Measurements from ENCODE around the gene RGP1. TPM values are rescaled to one million over a fixed set of nuclear protein-coding genes. Genes with fewer than 3 reads are reported as not detected.

RGP1 gene, protein sequence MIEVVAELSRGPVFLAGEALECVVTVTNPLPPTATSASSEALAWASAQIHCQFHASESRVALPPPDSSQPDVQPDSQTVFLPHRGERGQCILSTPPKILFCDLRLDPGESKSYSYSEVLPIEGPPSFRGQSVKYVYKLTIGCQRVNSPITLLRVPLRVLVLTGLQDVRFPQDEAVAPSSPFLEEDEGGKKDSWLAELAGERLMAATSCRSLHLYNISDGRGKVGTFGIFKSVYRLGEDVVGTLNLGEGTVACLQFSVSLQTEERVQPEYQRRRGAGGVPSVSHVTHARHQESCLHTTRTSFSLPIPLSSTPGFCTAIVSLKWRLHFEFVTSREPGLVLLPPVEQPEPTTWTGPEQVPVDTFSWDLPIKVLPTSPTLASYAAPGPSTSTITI
- total RNA-seq = 9.5 and 13.0 TPM in 2 replicates

DNA sequence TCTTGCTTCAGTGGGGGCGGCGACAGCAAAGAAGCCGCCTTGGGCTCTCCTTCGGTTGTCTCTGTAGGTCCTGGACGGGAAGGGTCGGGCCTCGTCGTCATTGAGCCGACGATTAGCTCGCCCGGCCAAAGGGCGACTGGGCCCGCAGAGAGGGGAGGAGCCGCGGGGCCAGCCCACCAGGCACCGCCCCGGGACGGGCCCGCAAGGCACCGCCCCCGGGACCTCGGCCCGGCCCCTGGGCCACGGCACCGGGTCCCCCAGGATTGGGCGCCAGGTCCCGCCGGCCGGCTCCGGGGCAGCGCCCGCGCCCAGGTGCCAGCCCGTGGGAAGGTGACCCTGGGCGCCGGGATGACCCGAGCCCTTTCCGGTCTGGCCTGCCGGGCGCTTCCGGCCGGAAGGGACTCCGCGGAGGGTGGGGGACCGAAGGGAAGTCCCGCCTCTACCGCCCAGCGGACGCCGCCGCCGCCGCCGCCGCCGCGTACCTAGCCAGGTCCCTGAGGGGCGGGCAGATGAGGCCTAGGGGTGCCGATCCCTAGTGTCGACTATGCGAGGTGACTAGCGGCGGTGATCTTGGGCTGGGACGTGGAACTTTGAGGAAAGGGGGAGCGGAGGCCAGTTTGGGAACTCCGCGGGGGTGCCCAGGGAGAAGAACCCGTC, at the start of gene RGP1, which contains the start of gene GBA2:
RGP1 (plus strand) TSS at position 430 of the 657 bp plus-strand sequence. CDS start 469 bp downstream, outside the sequence.
GBA2 (minus strand) TSS at position 371 of the 657 bp plus-strand sequence. CDS start 524 bp downstream, outside the sequence.

DNA sequence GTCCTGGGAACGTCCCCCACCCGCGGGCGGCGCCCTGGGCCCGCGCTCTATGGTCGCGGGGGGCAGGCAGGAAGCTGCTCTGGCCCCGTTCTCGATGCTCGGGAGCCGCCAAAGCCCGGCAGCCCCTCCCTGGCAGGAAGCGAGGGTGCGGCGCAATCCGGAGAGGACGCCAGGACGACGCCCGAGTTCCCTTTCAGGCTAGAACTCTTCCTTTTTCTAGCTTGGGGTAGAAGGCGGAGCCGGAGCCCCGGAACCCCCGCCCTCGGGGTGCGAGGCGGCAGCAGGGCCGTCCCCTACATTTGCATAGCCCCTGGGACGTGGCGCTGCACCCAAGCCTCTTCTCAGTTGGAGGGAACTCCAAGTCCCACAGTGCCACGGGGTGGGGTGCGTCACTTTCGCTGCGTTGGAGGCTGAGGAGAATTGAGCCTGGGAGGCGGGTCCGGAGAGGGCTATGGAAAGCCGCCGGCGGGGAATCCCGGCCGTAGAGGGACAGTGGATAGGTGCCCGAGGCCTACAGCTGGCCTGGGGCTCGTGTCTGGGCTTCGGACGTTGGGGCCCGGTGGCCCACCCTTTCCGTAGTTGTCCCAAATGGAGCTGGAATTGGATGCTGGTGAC, 16.8 kb upstream of the RGP1 start, which contains the start of the genes CREB3 and TLN1:
CREB3 (plus strand) TSS at position 482 of the 615 bp plus-strand sequence; CDS start at position 589, 107 bp downstream.
TLN1 (minus strand) TSS at position 11 of the 615 bp plus-strand sequence. CDS start 6,501 bp downstream, outside the sequence.

DNA sequence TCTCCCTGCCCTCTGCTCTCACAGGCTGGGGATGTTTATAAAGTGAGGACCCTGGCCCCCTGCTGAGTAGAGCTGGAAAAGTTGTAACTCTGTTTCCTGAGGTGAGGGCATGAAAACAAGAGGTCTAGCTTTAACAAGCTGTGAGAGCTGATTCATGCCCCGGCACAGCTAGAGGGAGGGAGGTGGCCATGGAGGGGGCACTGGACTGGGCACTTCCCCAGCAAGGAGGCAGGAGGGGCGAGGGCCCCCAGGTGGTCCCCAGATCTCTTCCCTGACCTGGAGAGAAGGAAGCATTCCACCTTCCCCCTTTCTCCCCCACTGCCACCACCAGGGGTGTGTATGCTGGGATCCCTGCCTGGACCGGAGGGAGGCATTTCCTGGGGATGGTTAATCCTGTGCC, 5.2 kb downstream of the RGP1 start, which contains the start of gene MSMP:
MSMP (minus strand) TSS at position 13 of the 400 bp plus-strand sequence. CDS start 147 bp downstream, outside the sequence.

DNA sequence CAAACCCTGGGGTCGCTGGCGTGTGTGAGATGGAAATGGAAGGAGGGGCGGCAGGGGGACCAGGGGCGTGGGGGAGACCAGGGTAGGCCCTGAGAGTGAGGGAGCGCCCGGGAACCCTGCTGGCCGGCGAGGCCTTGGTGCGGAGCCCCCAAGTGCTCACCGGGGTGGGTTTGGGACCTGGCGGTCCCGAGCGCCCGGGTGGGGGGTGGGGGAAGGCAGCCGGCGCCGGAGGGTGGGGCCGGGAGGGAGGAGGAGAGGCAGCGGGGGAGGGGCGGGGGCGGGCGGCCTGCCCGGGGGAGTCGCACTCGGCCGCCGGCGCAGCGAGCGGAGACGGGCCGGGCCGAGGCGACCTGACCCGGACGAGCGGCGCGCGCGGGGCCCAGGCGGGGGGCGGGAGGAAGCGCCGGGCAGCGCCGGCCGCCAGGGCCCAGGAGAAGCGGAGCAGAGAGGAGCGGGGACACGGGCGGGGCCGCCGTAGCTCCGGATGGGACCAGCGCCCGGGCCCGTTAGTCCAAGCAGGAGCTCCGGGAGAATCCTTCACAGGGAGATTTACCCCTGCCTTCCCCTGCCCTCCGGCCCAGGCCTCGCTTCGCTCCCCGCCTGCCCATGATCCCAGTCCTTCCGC, 42.3 kb downstream of the RGP1 start, which contains the start of gene NPR2:
NPR2 (plus strand) TSS at position 295 of the 625 bp plus-strand sequence. CDS start 818 bp downstream, outside the sequence.

Other genes with a start within 250 kb of the RGP1 start
- gene TESK1, start 144.0 kb upstream of the RGP1 start, total RNA-seq = 4.6 and 5.7 TPM in 2 replicates
- gene CD72, start 130.9 kb upstream of the RGP1 start, total RNA-seq = 0.09 and 0.11 TPM in 2 replicates
- not detected in 2 replicates for gene SIT1, start 98.4 kb upstream of the RGP1 start, total RNA-seq
- gene RMRP, start 91.3 kb upstream of the RGP1 start, total RNA-seq = 120,014 and 177,404 TPM in 2 replicates
- 11.4 and 15.2 TPM in 2 replicates for gene CCDC107, start 91.0 kb upstream of the RGP1 start, total RNA-seq
- gene ARHGEF39, start 84.1 kb upstream of the RGP1 start, total RNA-seq = 0.17 and 0.33 TPM in 2 replicates
- gene CA9, start 75.4 kb upstream of the RGP1 start, total RNA-seq = 0.09 TPM in 1 of 2 replicates, not detected in the other
- gene TPM2, start 59.4 kb upstream of the RGP1 start, total RNA-seq = 5.7 and 12.2 TPM in 2 replicates
- gene TLN1, start 17.1 kb upstream of the RGP1 start, total RNA-seq = 252 and 274 TPM in 2 replicates
- gene CREB3, start 16.6 kb upstream of the RGP1 start, total RNA-seq = 33.7 and 42.5 TPM in 2 replicates
- 41.3 and 66.4 TPM in 2 replicates for gene GBA2, start 59 bp upstream of the RGP1 start, total RNA-seq
- 39.4 and 57.2 TPM in 2 replicates for gene MSMP, start 5.0 kb downstream of the RGP1 start, total RNA-seq
- 0.43 and 0.98 TPM in 2 replicates for gene NPR2, start 42.3 kb downstream of the RGP1 start, total RNA-seq
- not detected in 2 replicates for gene SPAG8, start 63.0 kb downstream of the RGP1 start, total RNA-seq
- gene HINT2, start 65.8 kb downstream of the RGP1 start, total RNA-seq = 4.6 and 5.7 TPM in 2 replicates
- gene FAM221B, start 79.4 kb downstream of the RGP1 start, total RNA-seq = not detected in 2 replicates
- 0.11 and 0.17 TPM in 2 replicates for gene TMEM8B, start 79.9 kb downstream of the RGP1 start, total RNA-seq
- gene OR13J1, start 121.1 kb downstream of the RGP1 start, total RNA-seq = not detected in 2 replicates
- gene HRCT1, start 156.9 kb downstream of the RGP1 start, total RNA-seq = 0.43 and 0.98 TPM in 2 replicates
- gene SPAAR, start 160.2 kb downstream of the RGP1 start, total RNA-seq = 1.0 and 1.4 TPM in 2 replicates
- not detected in 2 replicates for gene OR2S2, start 208.9 kb downstream of the RGP1 start, total RNA-seq